ENCODE data around the gene SIPA1.
"Not testable (repeated sequence)": the region's sequence is repeated elsewhere in the genome, so short reads cannot be mapped to it uniquely, and the experiment has no call there.

The SIPA1 gene

DNA sequence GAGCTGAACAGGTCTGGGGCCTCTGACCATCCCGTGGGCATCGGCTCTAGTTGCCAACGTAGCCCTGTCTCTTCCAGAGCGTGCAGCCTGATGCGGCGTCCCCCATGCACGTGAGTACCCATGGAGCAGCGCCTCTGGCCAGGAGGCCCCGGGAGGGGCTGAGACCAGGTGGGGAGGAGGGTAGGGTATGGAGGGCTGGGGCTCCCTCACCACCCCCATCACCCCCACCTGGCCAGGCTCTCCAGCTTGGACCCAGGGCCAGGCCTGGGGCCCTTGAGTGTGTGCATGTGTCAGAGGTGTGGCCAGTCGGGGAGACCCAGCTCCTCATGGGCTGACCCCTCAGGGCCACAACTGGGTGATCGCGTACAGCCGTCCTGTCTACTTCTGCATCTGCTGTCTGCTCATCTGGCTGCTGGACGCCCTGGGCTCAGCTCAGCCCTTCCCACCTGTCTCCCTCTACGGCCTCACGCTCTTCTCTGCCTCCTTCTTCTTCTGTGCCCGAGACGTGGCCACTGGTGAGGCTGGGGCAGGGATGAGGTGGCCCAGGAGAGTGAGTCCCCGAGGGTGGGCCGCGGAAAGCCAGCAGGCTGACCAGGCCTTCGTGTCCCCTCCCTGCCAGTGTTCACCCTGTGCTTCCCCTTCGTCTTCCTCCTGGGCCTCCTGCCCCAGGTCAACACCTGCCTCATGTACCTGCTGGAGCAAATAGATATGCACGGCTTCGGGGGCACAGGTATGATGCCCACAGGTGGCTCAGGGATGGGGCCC is 13.9 kb upstream of the SIPA1 start:
- no peak for DNase-seq

DNA sequence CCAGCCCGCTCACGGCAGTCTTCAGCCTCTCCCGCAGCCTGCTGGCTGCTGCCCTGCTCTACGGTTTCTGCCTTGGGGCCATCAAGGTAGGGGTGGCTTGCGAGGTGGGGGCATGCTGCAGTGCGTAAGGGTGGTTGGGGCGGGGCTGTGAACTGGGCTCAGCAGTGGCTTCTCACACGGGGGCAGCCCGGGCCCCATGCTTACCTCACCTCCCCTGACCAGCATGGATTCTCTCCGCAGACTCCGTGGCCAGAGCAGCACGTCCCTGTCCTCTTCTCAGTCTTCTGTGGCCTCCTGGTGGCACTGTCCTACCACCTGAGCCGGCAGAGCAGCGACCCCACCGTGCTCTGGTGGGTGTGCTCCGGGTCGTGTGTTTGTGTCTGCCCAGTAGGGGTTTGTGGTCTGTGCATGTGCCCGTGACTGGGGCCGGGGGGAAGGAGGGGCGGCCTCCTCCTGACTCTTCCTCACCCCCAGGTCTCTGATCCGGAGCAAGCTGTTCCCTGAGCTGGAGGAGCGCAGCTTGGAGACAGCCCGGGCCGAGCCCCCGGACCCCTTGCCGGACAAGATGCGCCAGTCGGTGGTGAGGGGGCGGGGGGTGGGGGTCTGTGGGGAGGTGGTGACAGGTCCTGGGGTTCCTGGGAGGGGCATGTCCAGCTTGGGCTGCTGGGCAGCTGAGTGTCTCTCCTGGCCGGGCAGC is 12.8 kb upstream of the SIPA1 start:
- no peak for DNase-seq

DNA sequence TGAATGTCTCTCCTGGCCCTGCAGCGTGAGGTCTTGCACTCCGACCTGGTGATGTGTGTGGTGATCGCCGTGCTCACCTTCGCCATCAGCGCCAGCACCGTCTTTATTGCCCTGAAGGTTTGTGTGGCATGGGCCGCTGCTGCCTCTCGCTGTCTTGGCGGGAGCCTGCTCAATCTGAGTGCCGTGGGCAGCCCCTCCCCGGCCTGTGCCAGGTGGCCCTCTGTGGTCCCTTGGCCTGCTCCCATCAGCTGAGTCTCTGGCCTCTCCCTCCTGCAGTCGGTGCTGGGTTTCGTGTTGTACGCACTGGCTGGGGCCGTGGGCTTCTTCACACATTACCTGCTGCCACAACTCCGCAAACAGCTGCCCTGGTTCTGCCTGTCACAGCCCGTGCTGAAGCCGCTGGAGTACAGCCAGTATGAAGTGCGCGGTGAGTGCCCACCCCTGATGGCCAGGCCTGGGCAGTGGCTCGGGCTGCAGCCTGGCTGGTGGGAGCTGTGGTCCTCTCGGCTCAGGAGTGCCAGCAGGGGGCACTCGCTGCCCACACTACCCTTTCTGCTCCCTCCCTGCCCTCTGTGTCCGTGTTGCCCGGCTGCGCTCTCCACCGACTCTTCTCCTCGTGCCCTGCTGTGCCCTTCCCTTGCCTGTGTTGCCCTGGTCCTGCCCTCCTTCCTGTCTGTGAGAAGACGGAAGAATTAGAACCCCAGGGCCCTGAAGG is 12.1 kb upstream of the SIPA1 start:
- DNase-seq: peak in 1 of 2 experiments; percentile 43

DNA sequence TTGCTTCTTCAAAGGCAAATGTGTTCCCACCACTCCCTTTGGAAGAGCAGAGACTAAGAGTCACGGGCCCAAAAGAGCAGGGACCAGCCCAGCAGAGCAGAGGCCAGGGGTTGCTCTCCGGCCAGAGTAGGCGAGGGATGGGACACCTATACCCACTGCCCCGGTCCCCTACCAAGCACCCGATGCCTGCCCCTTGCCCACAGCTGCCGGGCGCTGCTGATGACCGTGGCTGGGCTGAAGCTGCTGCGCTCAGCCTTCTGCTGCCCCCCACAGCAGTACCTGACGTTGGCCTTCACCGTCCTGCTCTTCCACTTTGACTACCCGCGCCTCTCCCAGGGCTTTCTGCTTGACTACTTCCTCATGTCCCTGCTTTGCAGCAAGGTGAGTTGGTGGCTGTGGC is 10.7 kb upstream of the SIPA1 start:
- DNase-seq: no peak

DNA sequence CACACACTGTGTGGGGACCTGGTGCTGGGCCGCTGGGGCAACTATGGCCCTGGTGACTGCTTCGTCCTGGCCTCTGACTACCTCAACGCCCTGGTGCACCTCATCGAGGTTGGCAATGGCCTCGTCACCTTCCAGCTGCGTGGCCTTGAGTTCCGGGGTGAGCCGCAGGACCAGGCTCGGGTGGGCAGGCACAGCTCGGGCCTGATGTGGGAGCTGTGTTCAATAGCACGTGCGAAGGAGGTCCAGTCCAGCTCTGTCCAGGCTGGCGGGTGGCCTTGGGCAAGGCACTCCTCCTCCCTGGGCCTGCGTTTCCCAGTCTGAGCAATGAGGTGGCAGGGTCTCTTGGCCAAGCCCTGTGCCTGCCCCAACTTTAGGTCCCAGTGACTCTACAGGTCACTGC is 8.3 kb upstream of the SIPA1 start:
- DNase-seq: no peak

DNA sequence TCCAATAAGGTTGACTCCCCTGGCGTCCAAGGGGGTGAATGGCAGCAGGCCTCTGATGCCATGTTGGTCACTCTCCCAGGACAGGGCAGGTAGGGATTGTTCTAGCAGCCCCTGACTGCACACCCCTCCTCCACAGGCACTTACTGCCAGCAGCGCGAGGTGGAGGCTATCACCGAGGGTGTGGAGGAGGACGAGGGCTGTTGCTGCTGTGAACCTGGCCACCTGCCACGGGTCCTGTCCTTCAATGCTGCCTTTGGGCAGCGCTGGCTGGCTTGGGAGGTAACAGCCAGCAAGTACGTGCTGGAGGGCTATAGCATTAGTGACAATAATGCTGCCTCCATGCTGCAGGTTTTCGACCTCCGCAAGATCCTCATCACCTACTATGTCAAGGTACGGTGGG is 7.7 kb upstream of the SIPA1 start:
- DNase-seq: no peak

DNA sequence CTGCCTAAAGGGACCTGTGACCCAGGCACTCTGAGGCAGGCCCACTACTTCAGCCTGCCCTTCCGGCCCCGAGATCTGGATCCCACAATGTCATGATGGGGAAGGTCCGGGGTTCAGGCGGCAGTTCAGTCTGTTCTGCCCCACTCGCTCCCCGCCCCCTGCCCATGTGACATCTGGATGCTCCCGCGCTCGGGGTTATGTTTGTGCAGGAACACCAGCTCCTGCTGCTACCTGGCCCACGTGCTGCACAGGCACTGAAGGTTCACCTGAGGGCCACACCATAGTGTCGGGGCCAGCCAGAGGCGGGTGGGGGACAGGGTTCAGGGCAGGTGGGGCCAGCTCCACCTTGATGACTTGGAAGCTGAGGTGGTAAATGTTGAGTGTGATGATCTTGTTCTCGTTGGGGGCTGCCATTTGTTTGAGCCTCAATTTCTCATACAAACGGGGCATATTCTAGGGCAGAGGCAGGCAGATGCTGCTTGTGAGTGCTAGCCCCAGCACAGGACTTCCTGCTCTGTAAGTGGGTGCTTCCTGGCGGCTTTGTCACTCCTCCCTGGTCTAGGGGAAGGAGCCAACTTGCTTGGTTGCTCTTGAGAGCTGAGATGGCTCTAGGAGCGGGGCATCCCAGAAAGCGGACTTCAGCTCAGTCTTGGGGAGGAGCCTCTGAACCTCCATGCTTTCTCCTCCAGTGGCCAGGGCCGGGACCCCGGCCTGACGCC is 4.4 kb upstream of the SIPA1 start:
- DNase-seq: no peak

DNA sequence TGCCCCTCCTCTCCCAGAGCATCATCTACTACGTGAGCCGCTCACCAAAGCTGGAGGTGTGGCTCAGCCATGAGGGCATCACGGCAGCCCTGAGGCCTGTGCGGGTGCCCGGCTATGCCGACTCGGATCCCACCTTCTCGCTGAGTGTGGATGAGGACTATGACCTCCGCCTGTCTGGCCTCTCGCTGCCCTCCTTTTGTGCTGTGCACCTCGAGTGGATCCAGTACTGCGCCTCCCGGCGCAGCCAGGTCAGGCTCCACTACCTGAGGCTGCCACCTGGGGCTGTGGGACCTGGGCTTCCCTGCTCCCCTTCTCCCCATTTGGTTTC is 3.8 kb upstream of the SIPA1 start:
- DNase-seq: no peak

DNA sequence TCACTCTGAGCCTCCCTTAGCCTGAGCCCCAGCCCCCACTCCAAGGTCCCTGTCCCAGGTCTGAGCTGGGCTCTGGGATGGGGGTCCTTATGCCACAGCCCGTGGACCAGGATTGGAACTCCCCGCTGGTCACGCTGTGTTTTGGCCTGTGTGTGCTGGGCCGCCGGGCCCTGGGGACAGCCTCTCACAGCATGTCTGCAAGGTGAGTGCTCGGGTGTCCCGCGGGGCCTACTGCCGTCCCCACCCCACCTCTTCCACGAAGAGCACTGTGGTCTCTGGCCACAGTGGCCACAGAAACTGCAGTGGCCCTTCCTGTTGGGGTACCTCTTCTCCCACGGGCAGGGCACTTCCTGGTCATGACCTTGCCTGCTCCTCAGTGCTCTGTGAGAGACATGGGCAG is 3.5 kb upstream of the SIPA1 start:
- DNase-seq: no peak

DNA sequence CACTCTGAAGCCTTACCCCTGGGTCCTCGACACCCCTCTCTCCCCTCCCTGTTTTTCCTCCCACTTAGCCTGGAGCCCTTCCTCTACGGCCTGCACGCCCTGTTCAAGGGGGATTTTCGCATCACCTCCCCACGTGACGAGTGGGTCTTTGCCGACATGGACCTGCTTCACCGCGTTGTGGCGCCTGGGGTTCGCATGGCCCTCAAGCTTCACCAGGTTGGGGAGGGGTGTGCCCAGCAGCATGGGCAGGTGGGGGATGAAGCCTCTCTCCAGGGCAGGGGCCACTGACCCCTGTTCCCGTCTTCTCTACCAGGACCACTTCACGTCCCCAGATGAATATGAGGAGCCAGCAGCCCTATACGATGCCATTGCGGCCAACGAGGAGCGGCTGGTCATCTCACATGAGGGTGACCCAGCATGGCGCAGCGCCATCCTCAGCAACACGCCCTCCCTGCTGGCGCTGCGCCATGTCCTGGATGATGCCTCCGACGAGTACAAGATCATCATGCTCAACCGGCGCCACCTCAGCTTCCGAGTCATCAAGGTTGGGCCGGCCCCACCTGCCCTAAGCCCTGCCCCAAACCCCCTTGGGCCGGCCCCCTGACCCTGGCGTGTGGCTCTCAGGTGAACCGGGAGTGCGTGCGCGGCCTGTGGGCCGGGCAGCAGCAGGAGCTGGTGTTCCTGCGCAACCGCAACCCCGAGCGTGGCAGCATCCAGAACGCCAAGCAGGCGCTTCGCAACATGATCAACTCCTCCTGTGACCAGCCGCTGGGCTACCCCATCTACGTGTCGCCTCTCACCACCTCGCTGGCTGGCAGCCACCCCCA is 2.8 kb upstream of the SIPA1 start:
- no peak for DNase-seq

DNA sequence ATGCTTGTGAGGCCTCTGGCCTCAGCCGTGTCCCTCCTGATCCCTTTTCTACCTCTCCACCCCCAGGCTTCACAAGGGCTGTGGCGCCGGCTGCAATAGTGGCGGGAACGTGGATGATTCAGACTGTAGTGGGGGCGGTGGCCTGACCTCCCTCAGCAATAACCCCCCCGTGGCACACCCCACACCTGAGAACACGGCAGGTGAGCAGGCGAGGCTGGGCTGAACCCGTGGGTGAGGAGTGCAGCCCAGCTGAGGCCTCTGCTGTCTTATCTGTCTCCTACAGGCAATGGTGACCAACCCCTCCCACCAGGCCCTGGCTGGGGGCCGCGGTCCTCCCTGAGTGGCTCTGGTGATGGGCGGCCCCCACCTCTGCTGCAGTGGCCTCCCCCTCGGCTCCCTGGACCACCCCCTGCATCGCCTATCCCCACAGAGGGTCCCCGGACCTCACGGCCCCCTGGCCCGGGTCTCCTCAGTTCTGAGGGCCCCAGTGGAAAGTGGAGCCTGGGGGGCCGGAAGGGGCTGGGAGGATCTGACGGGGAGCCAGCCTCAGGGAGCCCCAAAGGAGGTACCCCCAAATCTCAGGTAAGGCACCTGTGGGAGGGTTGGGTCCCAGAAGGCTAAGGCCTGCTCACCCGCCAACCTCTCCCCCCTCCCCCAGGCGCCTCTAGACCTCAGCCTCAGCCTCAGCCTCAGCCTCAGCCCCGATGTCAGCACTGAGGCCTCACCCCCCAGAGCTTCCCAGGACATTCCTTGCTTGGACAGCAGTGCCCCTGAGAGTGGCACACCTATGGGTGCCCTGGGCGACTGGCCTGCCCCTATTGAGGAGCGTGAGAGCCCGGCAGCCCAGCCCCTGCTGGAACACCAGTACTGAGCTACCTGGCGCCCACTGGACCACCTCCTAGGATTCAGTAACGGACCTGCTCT is 1.5 kb upstream of the SIPA1 start:
- no peak for DNase-seq

DNA sequence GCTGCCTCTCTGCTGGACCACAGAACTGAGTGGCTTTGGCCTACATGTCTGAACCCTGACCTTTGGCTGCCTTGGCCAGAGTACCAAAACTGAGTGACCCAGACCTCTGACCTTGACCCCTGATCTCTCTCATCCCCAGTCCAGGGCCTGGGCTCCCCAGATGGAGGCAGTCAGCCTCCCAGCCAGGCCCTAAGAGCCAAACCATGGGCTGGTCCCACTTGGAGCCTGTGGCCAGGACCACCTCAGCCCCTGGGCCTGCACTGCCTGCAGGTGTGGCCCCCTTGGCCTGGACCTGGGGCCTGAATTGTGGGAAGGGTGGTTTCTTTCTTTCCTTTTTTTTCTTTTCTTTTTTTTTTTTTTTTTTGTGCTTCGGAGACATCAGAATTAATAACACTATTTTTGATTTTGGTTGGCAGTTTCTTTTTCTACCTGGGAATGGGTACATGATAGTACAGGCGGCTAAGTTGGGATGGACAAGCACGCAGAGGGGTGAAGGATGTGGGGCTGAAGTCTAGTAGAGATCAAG is 806 bp upstream of the SIPA1 start:
- no peak for DNase-seq

DNA sequence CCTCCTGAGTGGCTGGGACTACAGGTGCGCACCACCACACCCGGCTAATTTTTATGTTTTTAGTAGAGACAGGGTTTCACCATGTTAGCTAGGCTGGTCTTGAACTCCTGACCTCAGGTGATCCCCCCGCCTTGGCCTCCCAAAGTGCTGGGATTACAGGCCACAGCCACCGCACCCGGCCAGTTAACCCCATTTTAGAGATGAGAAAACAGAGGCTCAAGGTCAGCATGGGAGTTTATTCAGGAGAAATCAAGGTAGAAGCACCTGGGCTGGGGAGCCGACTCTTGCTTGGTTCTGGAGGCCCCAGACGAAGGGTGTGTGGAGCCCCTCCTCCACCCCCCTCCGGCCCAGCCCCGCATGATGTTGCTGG is 1.3 kb downstream of the SIPA1 start:
- not testable (repeated sequence) for DNase-seq

DNA sequence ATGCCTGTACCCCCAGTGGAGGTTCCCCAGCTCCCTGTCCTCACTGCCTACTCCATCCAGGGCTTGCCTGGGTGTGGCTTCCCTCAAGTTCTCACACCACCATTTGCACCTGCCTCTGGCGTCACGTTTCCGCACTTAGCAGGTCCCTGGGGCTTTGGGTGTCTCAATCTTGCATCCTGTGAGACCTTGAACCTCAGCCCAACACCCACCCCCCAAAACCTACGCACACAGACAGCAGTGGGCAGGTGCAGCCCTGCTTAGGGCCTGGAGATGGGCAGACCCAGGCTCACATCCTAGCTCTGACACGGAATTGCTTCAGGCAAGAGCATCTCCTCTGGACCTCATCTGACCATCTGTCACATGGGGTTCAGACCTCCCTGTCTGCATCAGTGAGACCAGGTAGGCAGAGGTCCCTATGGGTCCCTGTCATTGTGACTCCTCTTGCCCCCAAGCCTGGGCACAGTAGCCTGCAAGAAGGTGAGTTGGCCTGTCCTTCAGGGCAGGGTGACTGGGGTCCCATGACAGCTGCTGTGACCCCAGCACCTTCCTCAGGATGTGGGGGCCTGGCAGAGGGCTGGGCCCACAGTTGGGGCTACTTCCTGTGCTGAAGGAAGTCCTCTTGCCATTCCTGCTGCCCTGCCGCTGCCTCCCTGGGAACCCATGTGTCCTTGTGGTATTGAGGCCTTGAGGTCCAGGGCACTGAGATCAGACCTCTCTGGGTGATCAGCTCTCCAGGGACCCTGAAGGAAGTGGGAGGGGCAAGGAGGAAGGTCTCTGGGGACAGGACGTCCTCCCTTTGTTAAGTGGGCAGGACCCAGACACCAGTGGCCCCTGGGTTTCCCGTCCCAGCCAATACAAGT is 2.0 kb downstream of the SIPA1 start:
- peak in 1 of 2 experiments; percentile 59 for DNase-seq

DNA sequence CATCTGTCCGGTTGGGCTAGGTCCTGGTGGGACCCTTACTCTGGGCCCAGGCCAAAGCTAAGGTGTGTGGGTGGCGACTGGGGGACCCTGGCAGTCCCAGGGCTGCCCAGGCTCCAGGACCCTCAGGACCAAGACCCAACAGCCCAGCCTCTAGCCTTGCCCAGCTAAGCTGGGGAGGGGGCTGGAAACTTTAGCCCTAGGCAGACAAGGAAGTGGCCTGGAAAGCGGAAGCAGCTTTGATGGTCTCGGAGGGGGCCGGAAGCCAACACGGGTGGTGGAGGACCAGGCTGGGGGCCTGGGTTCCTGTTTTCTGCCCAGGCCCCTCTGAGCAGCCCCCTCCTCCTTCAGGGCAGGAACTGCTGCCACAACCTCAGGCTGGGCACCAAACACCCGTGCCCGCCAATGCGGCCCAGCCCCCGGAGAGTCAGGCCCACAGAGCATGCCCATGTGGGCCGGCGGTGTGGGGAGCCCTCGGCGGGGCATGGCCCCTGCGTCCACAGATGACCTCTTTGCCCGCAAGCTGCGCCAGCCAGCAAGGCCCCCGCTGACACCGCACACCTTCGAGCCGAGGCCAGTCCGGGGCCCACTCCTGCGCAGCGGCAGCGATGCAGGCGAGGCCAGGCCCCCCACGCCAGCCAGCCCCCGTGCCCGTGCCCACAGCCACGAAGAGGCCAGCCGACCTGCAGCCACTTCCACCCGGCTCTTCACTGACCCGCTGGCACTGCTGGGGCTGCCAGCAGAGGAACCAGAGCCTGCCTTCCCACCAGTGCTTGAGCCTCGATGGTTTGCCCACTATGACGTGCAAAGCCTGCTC is 2.8 kb downstream of the SIPA1 start:
- DNase-seq: peak in 1 of 2 experiments; percentile 29

DNA sequence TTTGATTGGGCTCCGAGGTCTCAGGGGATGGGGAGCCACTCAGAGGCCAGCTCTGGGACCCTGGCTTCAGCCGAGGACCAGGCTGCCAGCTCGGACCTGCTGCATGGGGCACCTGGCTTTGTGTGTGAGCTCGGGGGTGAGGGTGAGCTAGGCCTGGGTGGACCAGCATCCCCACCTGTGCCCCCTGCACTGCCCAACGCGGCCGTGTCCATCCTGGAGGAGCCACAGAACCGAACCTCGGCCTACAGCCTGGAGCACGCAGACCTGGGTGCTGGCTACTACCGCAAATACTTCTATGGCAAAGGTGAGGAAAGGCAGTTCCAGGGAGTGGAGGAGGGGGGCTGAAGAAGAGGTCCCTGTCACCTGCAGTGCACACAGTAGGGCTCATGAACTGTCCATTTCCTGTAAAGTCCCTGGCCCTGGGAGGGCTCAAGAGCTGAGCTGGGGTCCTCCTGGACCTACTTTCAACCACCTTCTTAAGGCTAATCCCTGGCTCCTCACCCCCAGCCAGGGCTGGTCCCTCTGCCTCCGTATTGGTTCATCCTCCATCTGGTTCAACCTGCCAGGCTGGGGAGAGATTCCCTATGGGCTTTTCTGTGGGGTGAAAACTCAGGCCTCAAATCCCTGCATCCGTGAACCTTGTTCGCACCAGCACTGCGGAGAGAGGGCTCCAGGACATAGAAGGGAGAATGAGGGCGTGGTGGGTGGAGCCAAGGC is 3.6 kb downstream of the SIPA1 start:
- DNase-seq: no peak

DNA sequence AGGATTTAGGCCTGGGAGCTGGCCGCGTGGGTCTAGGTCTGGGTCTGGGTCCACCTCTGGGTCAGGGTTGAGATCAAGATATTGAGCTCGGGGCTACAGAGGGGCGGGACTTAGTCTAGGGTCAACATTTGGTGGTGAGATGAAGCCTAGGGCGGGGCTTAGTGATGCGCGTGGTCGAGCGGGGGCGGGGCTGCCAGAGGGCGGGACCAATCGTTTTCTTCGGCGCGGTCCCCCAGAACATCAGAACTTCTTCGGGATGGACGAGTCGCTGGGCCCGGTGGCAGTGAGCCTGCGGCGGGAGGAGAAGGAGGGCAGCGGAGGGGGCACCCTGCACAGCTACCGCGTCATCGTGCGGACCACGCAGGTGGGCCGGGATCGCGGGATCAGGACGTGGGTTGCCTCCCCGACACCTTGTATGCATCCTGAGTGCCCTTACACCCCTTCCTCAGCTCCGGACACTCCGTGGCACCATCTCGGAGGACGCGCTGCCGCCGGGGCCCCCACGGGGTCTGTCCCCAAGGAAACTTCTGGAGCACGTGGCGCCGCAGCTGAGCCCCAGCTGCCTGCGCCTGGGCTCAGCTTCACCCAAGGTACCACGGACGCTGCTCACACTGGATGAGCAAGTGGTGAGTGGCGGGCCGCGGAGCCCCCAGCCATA is 4.2 kb downstream of the SIPA1 start:
- DNase-seq: no peak

DNA sequence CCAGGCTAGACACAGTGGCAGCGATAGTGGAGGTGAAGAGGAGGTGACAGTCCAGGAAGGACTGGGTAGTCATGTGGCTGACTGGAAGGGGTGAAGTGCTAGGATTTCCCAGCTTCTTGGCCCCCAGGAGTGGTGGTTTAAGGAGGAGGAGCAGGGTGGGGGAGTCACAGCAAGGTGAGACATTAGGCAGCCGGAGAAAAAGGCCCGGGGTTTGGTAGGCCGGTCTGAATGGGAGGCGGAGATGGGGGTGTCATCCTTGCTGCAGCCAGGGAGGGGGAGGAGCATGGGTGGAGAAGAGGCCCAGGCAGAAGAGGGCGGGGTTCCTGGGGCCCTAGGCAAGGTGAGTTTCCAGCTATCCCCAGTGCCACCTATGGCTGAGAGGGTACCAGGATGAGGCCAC is 6.1 kb downstream of the SIPA1 start:
- peak in 1 of 2 experiments; percentile 29 for DNase-seq
